K562 (cell line): ENCODE measurements around the gene GCDH. TPM values are rescaled to one million over a fixed set of nuclear protein-coding genes. Genes with fewer than 3 reads are reported as not detected.
A peak's percentile ranks its signal among the peaks of the same experiment; 100 is the strongest.

Source experiments
- ELF4 ChIP-seq: fragments of 450-650 bp; formaldehyde crosslinking; IDR thresholded peaks from 2 replicates; pipeline ENCODE4 v1.4.0; 2022; ENCODE audit warnings: missing genetic modification characterization
- IRF2 ChIP-seq: sonication (generic); formaldehyde crosslinking; IDR thresholded peaks from 2 replicates; pipeline ENCODE4 v1.8.1; 2022; ENCODE audit warnings: mild to moderate bottlenecking, missing genetic modification reagents
- KLF10 ChIP-seq: fragments of 250-450 bp; sonication (Bioruptor Pico); IDR thresholded peaks from 2 replicates; pipeline ENCODE4 v1.6.1; 2021; ENCODE audit warnings: matching md5 sums
- PHB2 ChIP-seq: fragments of 450-650 bp; IDR thresholded peaks from 2 replicates; pipeline ENCODE4 v1.6.1; 2017; ENCODE audit warnings: low read depth
- PHF8 ChIP-seq: fragments of 200-600 bp; sonication (generic); IDR thresholded peaks from 2 replicates; pipeline ENCODE4 v1.6.1; 2012; ENCODE audit warnings: mixed run types, mild to moderate bottlenecking, inconsistent platforms, low read length, moderate library complexity, borderline replicate concordance
- RCOR1 ChIP-seq, 2 experiments: IDR thresholded peaks; 2 replicates each; pipeline ENCODE4 v1.6.1; 2012; ENCODE audit warnings: low read depth in 2 of 2, low read length in 2 of 2, borderline replicate concordance in 1 of 2, improper control_type of control experiment in 1 of 2
- RUNX1 ChIP-seq: sonication (generic); IDR thresholded peaks from 2 replicates; pipeline ENCODE4 v1.6.1; 2016; ENCODE audit warnings: antibody characterized with exemption, low read depth
- SRF ChIP-seq, 2 experiments: fragments of 250-450, 450-650 bp in 1 of 2; sonication (Bioruptor Pico) in 1 of 2; sonication (generic) in 1 of 2; formaldehyde crosslinking; IDR thresholded peaks; 2 replicates each; pipeline versions ENCODE4 v1.5.0 to v1.5.1; 2020 to 2022; ENCODE audit warnings: mild to moderate bottlenecking in 1 of 2, missing genetic modification reagents in 1 of 2
- SRSF7 ChIP-seq: fragments of 200-400 bp; formaldehyde crosslinking; optimal IDR thresholded peaks from 2 replicates; pipeline ENCODE3; 2017; ENCODE audit warnings: mild to moderate bottlenecking, low read depth, low read length
- ZNF561 ChIP-seq: fragments of 450-650 bp; formaldehyde crosslinking; conservative IDR thresholded peaks from 2 replicates; pipeline ENCODE4 v1.4.0; 2020; ENCODE audit warnings: mild to moderate bottlenecking, moderate library complexity
- ZNF584 ChIP-seq: fragments of 200-800 bp; sonication (Bioruptor generic); IDR thresholded peaks from 2 replicates; pipeline ENCODE4 v1.6.1; 2016; ENCODE audit warnings: low read depth, mild to moderate bottlenecking, missing genetic modification characterization, missing compliant biosample characterization
- polyA plus RNA-seq, 8 experiments: library from polyadenylated mRNA; depleted of rRNA in 4 of 8; stranded (reverse) in 5 of 8; unstranded in 3 of 8; fragments of >200 nt; fragmentation: Nextera tagmentation in 2 of 8; fragmentation: Illumina TruSeq in 1 of 8; extraction: Ambion mirVana in 2 of 8; extraction: Trizol in 1 of 8; gene quantifications; 2 replicates each; pipeline versions ENCODE4 v1.2.1 to v1.2.3, GENCODE V29; 2011 to 2014; ENCODE audit warnings: inconsistent platforms in 1 of 8, missing spikeins in 1 of 8
- total RNA-seq, 7 experiments: library from RNA; depleted of rRNA in 6 of 7; stranded (reverse); fragments of >200 nt in 6 of 7; fragmentation: Illumina TruSeq in 2 of 7; extraction: Trizol in 2 of 7; gene quantifications; 2 replicates each; pipeline versions ENCODE4 v1.2.1 to v1.2.3, GENCODE V29; 2011 to 2021; ENCODE audit warnings: low replicate concordance in 1 of 7
- TF ChIP-seq, protein P1 (sequence below): sonication (generic); formaldehyde crosslinking; IDR thresholded peaks from 2 replicates; pipeline ENCODE4 v1.8.0; 2023; ENCODE audit warnings: mild to moderate bottlenecking, missing genetic modification reagents
- TF ChIP-seq, protein P2 (sequence below): fragments of 250-450 bp; sonication (Bioruptor Pico); IDR thresholded peaks from 2 replicates; pipeline ENCODE4 v1.9.0; 2021; ENCODE audit warnings: mild to moderate bottlenecking, inconsistent platforms

GCDH gene
- total and polyA plus RNA-seq, 9 of the 15 experiments (the other 6 are each of a cell fraction or from before 2014, with no cell fraction given): 2.9 to 50.8 (median 19.1) TPM

DNA sequence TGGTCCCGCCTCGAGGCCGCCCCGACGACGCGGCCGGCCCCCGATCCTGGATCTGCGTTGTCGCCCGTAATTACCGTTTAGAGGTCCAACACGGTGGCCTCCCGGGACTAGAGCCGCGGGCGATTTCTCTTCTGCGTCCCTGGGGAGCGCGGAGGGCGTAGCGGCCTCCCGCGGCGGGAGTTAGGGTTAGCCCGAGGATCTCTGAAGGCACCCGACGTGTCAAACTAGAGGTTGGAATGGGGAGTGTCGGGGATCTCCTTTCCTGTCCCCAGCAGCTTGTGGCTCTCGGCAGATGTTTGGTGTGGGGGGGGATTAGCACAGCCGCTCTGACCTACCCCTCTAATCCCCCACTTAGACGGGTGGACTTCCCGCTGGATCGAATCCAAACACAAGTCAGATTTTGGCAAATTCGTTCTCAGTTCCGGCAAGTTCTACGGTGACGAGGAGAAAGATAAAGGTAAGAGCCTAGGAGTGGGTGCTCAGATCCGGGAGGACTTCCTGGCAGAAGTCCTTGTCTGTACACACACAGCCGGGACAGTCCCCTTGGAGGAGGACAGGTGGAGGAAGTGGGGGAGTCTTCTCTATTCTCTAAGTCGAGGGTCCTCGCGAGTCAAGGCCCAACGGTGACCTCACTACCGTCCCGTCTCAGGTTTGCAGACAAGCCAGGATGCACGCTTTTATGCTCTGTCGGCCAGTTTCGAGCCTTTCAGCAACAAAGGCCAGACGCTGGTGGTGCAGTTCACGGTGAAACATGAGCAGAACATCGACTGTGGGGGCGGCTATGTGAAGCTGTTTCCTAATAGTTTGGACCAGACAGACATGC is 48.0 kb downstream of the GCDH start (continued):
- TF ChIP-seq PHB2 (no peak), SRF (CRISPR knock-in tag; IDR thresholded peaks at IDR 0.05) (0 out of 4 replicates have a peak, but pooled peaks of 1 of the 2 experiments have one; percentile 10), KLF10 (CRISPR knock-in tag) (no peak), RCOR1 (IDR thresholded peaks at IDR 0.05; ENCODE audit: borderline replicate concordance in 1 of 2, low read depth in 2 of 2, low read length in 2 of 2) (no peak), IRF2 (CRISPR knock-in tag) (no peak), SRSF7 (no peak), ZNF584 (no peak), ZNF561 (CRISPR knock-in tag) (no peak), PHF8 (no peak), ELF4 (CRISPR knock-in tag) (0 out of 2 replicates have a peak, but pooled peaks have one; percentile 5), RUNX1 (no peak)
- TF ChIP-seq, protein P1, sequence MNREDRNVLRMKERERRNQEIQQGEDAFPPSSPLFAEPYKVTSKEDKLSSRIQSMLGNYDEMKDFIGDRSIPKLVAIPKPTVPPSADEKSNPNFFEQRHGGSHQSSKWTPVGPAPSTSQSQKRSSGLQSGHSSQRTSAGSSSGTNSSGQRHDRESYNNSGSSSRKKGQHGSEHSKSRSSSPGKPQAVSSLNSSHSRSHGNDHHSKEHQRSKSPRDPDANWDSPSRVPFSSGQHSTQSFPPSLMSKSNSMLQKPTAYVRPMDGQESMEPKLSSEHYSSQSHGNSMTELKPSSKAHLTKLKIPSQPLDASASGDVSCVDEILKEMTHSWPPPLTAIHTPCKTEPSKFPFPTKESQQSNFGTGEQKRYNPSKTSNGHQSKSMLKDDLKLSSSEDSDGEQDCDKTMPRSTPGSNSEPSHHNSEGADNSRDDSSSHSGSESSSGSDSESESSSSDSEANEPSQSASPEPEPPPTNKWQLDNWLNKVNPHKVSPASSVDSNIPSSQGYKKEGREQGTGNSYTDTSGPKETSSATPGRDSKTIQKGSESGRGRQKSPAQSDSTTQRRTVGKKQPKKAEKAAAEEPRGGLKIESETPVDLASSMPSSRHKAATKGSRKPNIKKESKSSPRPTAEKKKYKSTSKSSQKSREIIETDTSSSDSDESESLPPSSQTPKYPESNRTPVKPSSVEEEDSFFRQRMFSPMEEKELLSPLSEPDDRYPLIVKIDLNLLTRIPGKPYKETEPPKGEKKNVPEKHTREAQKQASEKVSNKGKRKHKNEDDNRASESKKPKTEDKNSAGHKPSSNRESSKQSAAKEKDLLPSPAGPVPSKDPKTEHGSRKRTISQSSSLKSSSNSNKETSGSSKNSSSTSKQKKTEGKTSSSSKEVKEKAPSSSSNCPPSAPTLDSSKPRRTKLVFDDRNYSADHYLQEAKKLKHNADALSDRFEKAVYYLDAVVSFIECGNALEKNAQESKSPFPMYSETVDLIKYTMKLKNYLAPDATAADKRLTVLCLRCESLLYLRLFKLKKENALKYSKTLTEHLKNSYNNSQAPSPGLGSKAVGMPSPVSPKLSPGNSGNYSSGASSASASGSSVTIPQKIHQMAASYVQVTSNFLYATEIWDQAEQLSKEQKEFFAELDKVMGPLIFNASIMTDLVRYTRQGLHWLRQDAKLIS (CRISPR knock-in tag): peak; percentile 75; the same call in 1 of the 2 replicates
- TF ChIP-seq, protein P2, sequence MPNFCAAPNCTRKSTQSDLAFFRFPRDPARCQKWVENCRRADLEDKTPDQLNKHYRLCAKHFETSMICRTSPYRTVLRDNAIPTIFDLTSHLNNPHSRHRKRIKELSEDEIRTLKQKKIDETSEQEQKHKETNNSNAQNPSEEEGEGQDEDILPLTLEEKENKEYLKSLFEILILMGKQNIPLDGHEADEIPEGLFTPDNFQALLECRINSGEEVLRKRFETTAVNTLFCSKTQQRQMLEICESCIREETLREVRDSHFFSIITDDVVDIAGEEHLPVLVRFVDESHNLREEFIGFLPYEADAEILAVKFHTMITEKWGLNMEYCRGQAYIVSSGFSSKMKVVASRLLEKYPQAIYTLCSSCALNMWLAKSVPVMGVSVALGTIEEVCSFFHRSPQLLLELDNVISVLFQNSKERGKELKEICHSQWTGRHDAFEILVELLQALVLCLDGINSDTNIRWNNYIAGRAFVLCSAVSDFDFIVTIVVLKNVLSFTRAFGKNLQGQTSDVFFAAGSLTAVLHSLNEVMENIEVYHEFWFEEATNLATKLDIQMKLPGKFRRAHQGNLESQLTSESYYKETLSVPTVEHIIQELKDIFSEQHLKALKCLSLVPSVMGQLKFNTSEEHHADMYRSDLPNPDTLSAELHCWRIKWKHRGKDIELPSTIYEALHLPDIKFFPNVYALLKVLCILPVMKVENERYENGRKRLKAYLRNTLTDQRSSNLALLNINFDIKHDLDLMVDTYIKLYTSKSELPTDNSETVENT (CRISPR knock-in tag): no peak
